OCI-LY7 (cell line): Measurements from ENCODE around the gene GPR137B. TPM values are rescaled to one million over a fixed set of nuclear protein-coding genes. Genes with fewer than 3 reads are reported as not detected.

Source experiments
- BruUV-seq: library from RNA; stranded (reverse); fragments of 400-500 nt; replicated peaks from 2 replicates; lab custom pipeline; 2021; lab: Mats Ljungman, UMichigan
- CTCF ChIA-PET: fragments of 300-600 bp; sonication (Branson Sonifier 250); formaldehyde crosslinking; loops from one replicate; lab custom pipeline; 2022; ENCODE audit warnings: antibody characterized with exemption; ENCODE audit not compliant: unreplicated experiment; lab: Charles Lee
- POLR2A ChIA-PET: fragments of 300-600 bp; sonication (Branson Sonifier 250); formaldehyde crosslinking; loops from one replicate; lab custom pipeline; 2022; ENCODE audit warnings: antibody characterized with exemption; lab: Charles Lee
- DNase-seq: peaks from one replicate; pipeline ENCODE4 v3.0.0-alpha.2; 2015; ENCODE audit warnings: low spot score
- H2AFZ ChIP-seq: fragments of 200-600 bp; sonication (generic), shearing (Covaris generic); 2 replicates; pipeline ENCODE4 v1.6.1; 2014; ENCODE audit warnings: mild to moderate bottlenecking, antibody characterized with exemption, low read length, moderate library complexity
- H3K27ac ChIP-seq: fragments of 200-600 bp; sonication (generic); 2 replicates; pipeline ENCODE4 v1.5.1; 2014; ENCODE audit warnings: mixed run types, low read depth, mild to moderate bottlenecking, moderate library complexity, low read length, inconsistent platforms; ENCODE audit not compliant: poor library complexity, severe bottlenecking
- H3K36me3 ChIP-seq: fragments of 200-600 bp; sonication (generic); 2 replicates; pipeline ENCODE4 v1.6.1; 2014; ENCODE audit warnings: mild to moderate bottlenecking, antibody characterized with exemption, low read length, moderate library complexity, mixed read lengths; ENCODE audit not compliant: insufficient read depth
- H3K4me1 ChIP-seq: fragments of 200-600 bp; sonication (generic); 2 replicates; pipeline ENCODE4 v1.5.1; 2014; ENCODE audit warnings: mild to moderate bottlenecking, low read length; ENCODE audit not compliant: insufficient read depth, poor library complexity, severe bottlenecking
- H3K4me2 ChIP-seq: fragments of 200-600 bp; sonication (generic); 2 replicates; pipeline ENCODE4 v1.6.1; 2014; ENCODE audit warnings: mild to moderate bottlenecking, low read length
- H3K4me3 ChIP-seq: fragments of 200-600 bp; sonication (generic); 2 replicates; pipeline ENCODE4 v1.5.1; 2014; ENCODE audit warnings: mild to moderate bottlenecking, low read depth, low read length; ENCODE audit not compliant: poor library complexity, severe bottlenecking
- H3K79me2 ChIP-seq: fragments of 200-600 bp; sonication (generic); 2 replicates; pipeline ENCODE4 v1.6.1; 2016; ENCODE audit warnings: low read depth, mild to moderate bottlenecking, low read length, moderate library complexity, mixed read lengths; ENCODE audit not compliant: insufficient read depth
- H3K9me2 ChIP-seq: fragments of 200-600 bp; sonication (generic); 2 replicates; pipeline ENCODE4 v1.6.1; 2016; ENCODE audit warnings: mild to moderate bottlenecking, low read length, mixed read lengths; ENCODE audit not compliant: insufficient read depth
- H3K9me3 ChIP-seq: fragments of 200-600 bp; sonication (generic); 2 replicates; pipeline ENCODE4 v1.6.1; 2014; ENCODE audit warnings: mild to moderate bottlenecking, mixed run types, low read length, mixed read lengths
- H4K20me1 ChIP-seq: fragments of 200-600 bp; sonication (generic); 2 replicates; pipeline ENCODE4 v1.6.1; 2014; ENCODE audit warnings: mild to moderate bottlenecking, antibody characterized with exemption, low read length, moderate library complexity, mixed read lengths; ENCODE audit not compliant: insufficient read depth
- EZH2phosphoT487 ChIP-seq: fragments of 200-600 bp; sonication (generic); IDR thresholded peaks from 2 replicates; pipeline ENCODE4 v1.6.1; 2018; ENCODE audit warnings: low read depth, borderline replicate concordance, mild to moderate bottlenecking, mixed run types, antibody characterized with exemption, low read length, moderate library complexity, mixed read lengths
- intact Hi-C: fragments of 100-400 bp; cut with micrococcal nuclease; formaldehyde crosslinking; loops from one replicate; pipeline ENCODE4 v1.10.0; 2022; ENCODE audit not compliant: unreplicated experiment
- total RNA-seq, 2 experiments: library from RNA; depleted of rRNA in 1 of 2; stranded (reverse); fragments of >200 nt in 1 of 2; shearing (Covaris generic) in 1 of 2; gene quantifications; 2 replicates each; pipeline ENCODE4 v1.2.3, GENCODE V29; 2014 to 2022
- TF ChIP-seq, protein P1 (sequence below): fragments of 200-600 bp; sonication (generic); conservative IDR thresholded peaks from 2 replicates; pipeline ENCODE4 v1.5.1; 2014; ENCODE audit warnings: mild to moderate bottlenecking, antibody characterized with exemption, low read length, moderate library complexity, mixed read lengths

GPR137B gene
- total RNA-seq, 2 experiments from 2014 or later = 2.8 to 3.1 TPM

DNA sequence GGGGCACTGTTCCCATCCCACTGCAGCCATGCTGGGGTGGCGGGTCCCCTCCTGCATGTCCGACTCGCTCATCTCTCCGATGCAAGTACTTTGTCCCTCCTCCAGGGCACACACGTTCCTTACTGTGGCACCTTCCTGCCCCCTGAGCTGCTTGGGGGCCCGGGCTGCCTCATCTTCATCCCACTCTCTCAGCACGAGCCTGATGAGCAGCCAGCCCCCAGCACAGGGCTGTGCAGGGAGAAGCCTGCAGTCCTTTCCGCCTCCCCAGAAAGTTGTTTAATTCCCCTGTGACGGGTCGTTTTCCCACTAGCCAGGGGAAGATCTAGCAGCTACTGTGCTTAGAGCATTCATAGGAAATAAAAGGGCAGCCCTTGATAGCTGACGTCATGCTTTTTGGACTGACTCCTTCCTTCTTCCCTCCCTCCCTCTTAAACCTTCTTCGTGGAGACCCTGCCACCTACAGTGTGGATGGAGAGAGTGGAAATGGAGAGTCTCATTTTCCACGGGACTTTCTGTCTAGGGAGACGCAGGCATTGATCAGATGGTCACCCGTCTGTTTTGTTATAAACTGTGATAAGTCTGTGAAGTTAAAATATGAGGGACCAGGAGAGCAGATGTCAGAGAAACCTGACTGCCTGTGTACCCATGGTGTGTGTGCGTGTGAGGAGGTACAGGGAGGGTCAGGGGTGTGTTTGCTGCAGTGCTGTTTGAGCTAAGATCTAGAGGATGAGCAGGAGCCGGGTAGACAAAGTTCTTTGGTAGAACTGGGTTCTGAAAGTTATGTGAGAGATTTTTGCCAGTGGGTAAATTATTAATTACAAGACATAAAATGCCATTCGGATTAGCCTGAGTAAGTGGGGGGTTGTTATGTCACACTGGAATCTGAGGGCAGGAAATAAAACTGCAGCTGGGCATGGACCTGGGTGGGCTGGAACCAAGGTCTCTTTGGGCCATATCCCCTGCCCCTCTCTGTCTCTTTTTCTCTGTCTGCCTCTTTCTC lies 34.3 kb downstream of the GPR137B start:
- no peaks in the 10 kb centered on the region for H3K79me2 ChIP-seq
- CTCF ChIA-PET = interaction anchor here (0.6 kb wide), 1 partner anchor 50 kb away, joined by 5 read pairs; no protein-coding TSS in a partner anchor
- no peak for DNase-seq

DNA sequence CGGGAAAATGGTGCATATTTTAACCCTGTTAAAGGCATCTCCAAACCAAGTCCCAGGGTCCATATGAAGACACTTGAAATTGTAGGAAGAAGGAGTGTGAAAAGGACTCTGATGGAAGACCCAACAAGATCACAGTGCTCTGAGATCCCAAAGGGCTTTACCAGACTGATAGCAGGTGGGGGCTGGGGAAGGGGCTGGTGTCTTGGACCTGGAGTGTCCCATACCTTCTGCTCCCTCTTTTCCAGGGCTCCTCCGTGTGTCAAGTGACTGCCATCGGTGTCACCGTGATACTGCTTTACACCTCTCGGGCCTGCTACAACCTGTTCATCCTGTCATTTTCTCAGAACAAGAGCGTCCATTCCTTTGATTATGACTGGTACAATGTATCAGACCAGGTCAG lies 37.3 kb downstream of the GPR137B start:
- H3K4me1 ChIP-seq = peaks cover 11% of the 10 kb centered on the region
- BruUV-seq = no TSS peak
- no peaks in the 10 kb centered on the region for H4K20me1 ChIP-seq
- ChIA-PET CTCF (no interaction called here), POLR2A (interaction anchor here (0.8 kb wide), 1 partner anchor 71 kb away, joined by 3 read pairs; no protein-coding TSS in a partner anchor)
- H3K9me3 ChIP-seq = no peaks in the 10 kb centered on the region
- H3K4me3 ChIP-seq = no peak overlapping the region
- no peaks in the 10 kb centered on the region for H3K9me2 ChIP-seq
- no peaks in the 10 kb centered on the region for H3K79me2 ChIP-seq
- no peak overlapping the region for H3K27ac ChIP-seq
- H3K4me2 ChIP-seq = no peak overlapping the region
- intact Hi-C loops = no loop called here
- H2AFZ ChIP-seq = no peak overlapping the region
- TF ChIP-seq EZH2phosphoT487 = no peak
- TF ChIP-seq, protein P1, sequence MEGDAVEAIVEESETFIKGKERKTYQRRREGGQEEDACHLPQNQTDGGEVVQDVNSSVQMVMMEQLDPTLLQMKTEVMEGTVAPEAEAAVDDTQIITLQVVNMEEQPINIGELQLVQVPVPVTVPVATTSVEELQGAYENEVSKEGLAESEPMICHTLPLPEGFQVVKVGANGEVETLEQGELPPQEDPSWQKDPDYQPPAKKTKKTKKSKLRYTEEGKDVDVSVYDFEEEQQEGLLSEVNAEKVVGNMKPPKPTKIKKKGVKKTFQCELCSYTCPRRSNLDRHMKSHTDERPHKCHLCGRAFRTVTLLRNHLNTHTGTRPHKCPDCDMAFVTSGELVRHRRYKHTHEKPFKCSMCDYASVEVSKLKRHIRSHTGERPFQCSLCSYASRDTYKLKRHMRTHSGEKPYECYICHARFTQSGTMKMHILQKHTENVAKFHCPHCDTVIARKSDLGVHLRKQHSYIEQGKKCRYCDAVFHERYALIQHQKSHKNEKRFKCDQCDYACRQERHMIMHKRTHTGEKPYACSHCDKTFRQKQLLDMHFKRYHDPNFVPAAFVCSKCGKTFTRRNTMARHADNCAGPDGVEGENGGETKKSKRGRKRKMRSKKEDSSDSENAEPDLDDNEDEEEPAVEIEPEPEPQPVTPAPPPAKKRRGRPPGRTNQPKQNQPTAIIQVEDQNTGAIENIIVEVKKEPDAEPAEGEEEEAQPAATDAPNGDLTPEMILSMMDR = no peak
- no peak for DNase-seq
- H3K36me3 ChIP-seq = no peaks in the 10 kb centered on the region

More for the DNA sequence above, 34.3 kb downstream of the GPR137B start:
- Histone ChIP-seq H3K27ac (no peak overlapping the region), H2AFZ (no peak overlapping the region), H3K4me2 (no peak overlapping the region), H3K9me3 (no peaks in the 10 kb centered on the region), H4K20me1 (no peaks in the 10 kb centered on the region), H3K4me3 (no peak overlapping the region), H3K9me2 (no peaks in the 10 kb centered on the region), H3K4me1 (peaks cover 11% of the 10 kb centered on the region), H3K36me3 (no peaks in the 10 kb centered on the region)
- intact Hi-C loops = no loop called here
- POLR2A ChIA-PET = interaction anchor here (0.6 kb wide), 1 partner anchor 343 kb away, joined by 3 read pairs; no protein-coding TSS in a partner anchor
- TF ChIP-seq EZH2phosphoT487 = no peak
- TF ChIP-seq, protein P1 = no peak
- BruUV-seq = no TSS peak

DNA sequence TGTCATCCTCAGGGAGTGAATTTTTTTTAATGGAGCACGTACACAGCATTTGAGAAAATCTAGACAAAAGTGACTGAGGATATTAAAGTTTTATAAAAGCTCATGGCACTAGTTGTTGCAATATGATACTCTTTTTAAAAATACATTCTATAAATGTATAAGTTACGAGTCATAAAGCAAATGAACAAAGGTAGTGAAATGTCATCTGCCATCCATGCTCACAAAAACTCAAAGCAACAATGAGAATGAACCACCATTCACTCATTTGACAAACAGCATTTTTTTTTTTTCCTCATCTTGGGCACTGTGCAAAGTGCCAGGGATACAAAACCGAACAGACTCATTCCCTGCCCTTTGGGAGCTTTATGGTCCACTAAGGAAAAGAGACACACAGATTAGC lies 38.7 kb downstream of the GPR137B start:
- Histone ChIP-seq H3K4me1 (peaks cover 1% of the 10 kb centered on the region), H3K4me3 (no peak overlapping the region), H4K20me1 (no peaks in the 10 kb centered on the region), H3K36me3 (no peaks in the 10 kb centered on the region), H3K4me2 (no peak overlapping the region), H3K79me2 (no peaks in the 10 kb centered on the region), H3K27ac (no peak overlapping the region), H2AFZ (no peak overlapping the region), H3K9me3 (no peaks in the 10 kb centered on the region), H3K9me2 (no peaks in the 10 kb centered on the region)
- intact Hi-C loops = no loop called here
- CTCF ChIA-PET = no interaction called here
- DNase-seq = no peak
- POLR2A ChIA-PET = interaction anchor here (0.7 kb wide), 1 partner anchor 271 kb away, joined by 6 read pairs; no protein-coding TSS in a partner anchor
- TF ChIP-seq, protein P1 = no peak
- no peak for TF ChIP-seq EZH2phosphoT487
- BruUV-seq = no TSS peak
